IMR-90 (cell line): ENCODE data around the gene XPO4. TPM values are rescaled to one million over a fixed set of nuclear protein-coding genes. Genes with fewer than 3 reads are reported as not detected.

Experiments
- ATAC-seq: fragments of 200-7000 bp; cut with Tn5 transposase; 2 replicates; pipeline ENCODE4 v1.9.1; 2020; ENCODE audit warnings: low read depth, mild to moderate bottlenecking, moderate library complexity
- BruUV-seq: library from RNA; stranded (reverse); fragments of 400-500 nt; replicated peaks from 2 replicates; lab custom pipeline; 2021; lab: Mats Ljungman, UMichigan
- CTCF ChIA-PET: fragments of 300-600 bp; formaldehyde crosslinking; extraction: SDS; loops from one replicate; lab custom pipeline; 2021; ENCODE audit warnings: antibody characterized with exemption; lab: Yijun Ruan, JAX
- POLR2A ChIA-PET: fragments of 300-600 bp; sonication (Branson Sonifier 250); formaldehyde crosslinking; loops from one replicate; lab custom pipeline; 2022; ENCODE audit warnings: antibody characterized with exemption; ENCODE audit not compliant: unreplicated experiment; lab: Charles Lee
- DNase-seq: peaks from one replicate; pipeline ENCODE4 v3.0.0; 2013
- H2AFZ ChIP-seq: replicated peaks from 2 replicates; pipeline ENCODE3; 2013; ENCODE audit warnings: low read length, mild to moderate bottlenecking; ENCODE audit not compliant: poor library complexity
- H2AK5ac ChIP-seq: 2 replicates; pipeline ENCODE4 v1.6.1; 2013; ENCODE audit warnings: low read depth, low read length, inconsistent platforms
- H2AK9ac ChIP-seq: replicated peaks from 2 replicates; pipeline ENCODE3; 2013; ENCODE audit warnings: mild to moderate bottlenecking, low read depth, low read length, moderate library complexity; ENCODE audit not compliant: poor library complexity
- H2BK120ac ChIP-seq: 2 replicates; pipeline ENCODE4 v1.6.1; 2013; ENCODE audit warnings: low read depth, low read length, inconsistent platforms
- H2BK15ac ChIP-seq: 3 replicates; pipeline ENCODE4 v1.6.1; 2013; ENCODE audit warnings: low read depth, low read length, inconsistent platforms
- H2BK20ac ChIP-seq: 2 replicates; pipeline ENCODE4 v1.6.1; 2013; ENCODE audit warnings: low read depth, mild to moderate bottlenecking, inconsistent platforms, low read length, moderate library complexity
- H2BK5ac ChIP-seq: 2 replicates; pipeline ENCODE4 v1.6.1; 2013; ENCODE audit warnings: mild to moderate bottlenecking, low read depth, low read length, inconsistent platforms; ENCODE audit not compliant: poor library complexity, severe bottlenecking
- H3K14ac ChIP-seq: replicated peaks from 2 replicates; pipeline ENCODE4 v1.6.1; 2013; ENCODE audit warnings: low read depth, low read length, inconsistent platforms
- H3K18ac ChIP-seq: 2 replicates; pipeline ENCODE4 v1.6.1; 2013; ENCODE audit warnings: low read depth, low read length, control low read depth
- H3K23ac ChIP-seq: 2 replicates; pipeline ENCODE4 v1.6.1; 2013; ENCODE audit warnings: low read depth, low read length, inconsistent platforms
- H3K27ac ChIP-seq: 2 replicates; pipeline ENCODE4 v1.5.1; 2013; ENCODE audit warnings: mild to moderate bottlenecking, control low read depth, low read length; ENCODE audit not compliant: insufficient read depth
- H3K27me3 ChIP-seq: 2 replicates; pipeline ENCODE4 v1.6.1; 2013; ENCODE audit warnings: low read length; ENCODE audit not compliant: control insufficient read depth, insufficient read depth
- H3K36me3 ChIP-seq: 2 replicates; pipeline ENCODE4 v1.6.1; 2013; ENCODE audit warnings: low read length, mixed read lengths; ENCODE audit not compliant: control insufficient read depth, insufficient read depth
- H3K4ac ChIP-seq: 2 replicates; pipeline ENCODE4 v1.6.1; 2013; ENCODE audit warnings: low read depth, low read length, inconsistent platforms
- H3K4me1 ChIP-seq: 2 replicates; pipeline ENCODE4 v1.6.1; 2013; ENCODE audit warnings: low read length, mixed read lengths; ENCODE audit not compliant: control insufficient read depth, insufficient read depth
- H3K4me2 ChIP-seq: 2 replicates; pipeline ENCODE4 v1.6.1; 2013; ENCODE audit warnings: low read depth, mild to moderate bottlenecking, control low read depth, low read length, moderate library complexity
- H3K4me3 ChIP-seq: 2 replicates; pipeline ENCODE4 v1.5.1; 2013; ENCODE audit warnings: low read depth, mild to moderate bottlenecking, control low read depth, low read length, moderate library complexity; ENCODE audit not compliant: insufficient read depth
- H3K56ac ChIP-seq: 2 replicates; pipeline ENCODE4 v1.6.1; 2013; ENCODE audit warnings: low read length, inconsistent platforms; ENCODE audit not compliant: insufficient read depth; ENCODE audit errors: extremely low read depth
- H3K79me1 ChIP-seq, 2 experiments: 2 replicates each; pipeline ENCODE4 v1.6.1; 2013; ENCODE audit warnings: low read length in 2 of 2, inconsistent platforms in 1 of 2, low read depth in 1 of 2
- H3K9ac ChIP-seq: 2 replicates; pipeline ENCODE4 v1.6.1; 2013; ENCODE audit warnings: low read depth, low read length, control low read depth
- H3K9me1 ChIP-seq: 2 replicates; pipeline ENCODE4 v1.6.1; 2013; ENCODE audit warnings: low read length, inconsistent platforms; ENCODE audit not compliant: insufficient read depth
- H3K9me3 ChIP-seq: 2 replicates; pipeline ENCODE4 v1.6.1; 2013; ENCODE audit warnings: low read length; ENCODE audit not compliant: control insufficient read depth, insufficient read depth
- H4K20me1 ChIP-seq: 2 replicates; pipeline ENCODE4 v1.6.1; 2013; ENCODE audit warnings: low read length, inconsistent platforms; ENCODE audit not compliant: insufficient read depth
- H4K5ac ChIP-seq: 2 replicates; pipeline ENCODE4 v1.6.1; 2013; ENCODE audit warnings: mild to moderate bottlenecking, low read depth, low read length, control low read depth
- H4K8ac ChIP-seq, 2 experiments: 2 replicates each; pipeline ENCODE4 v1.6.1; 2013; ENCODE audit warnings: low read depth in 2 of 2, low read length in 2 of 2, control low read depth in 1 of 2, inconsistent platforms in 1 of 2
- H4K91ac ChIP-seq: 2 replicates; pipeline ENCODE4 v1.6.1; 2013; ENCODE audit warnings: low read depth, low read length, inconsistent platforms; ENCODE audit not compliant: insufficient read depth
- BHLHE40 ChIP-seq: fragments of 150-350 bp; IDR thresholded peaks from 2 replicates; pipeline ENCODE4 v1.6.1; 2016; ENCODE audit warnings: mild to moderate bottlenecking, low read depth, low read length
- CHD1 ChIP-seq: IDR thresholded peaks from 2 replicates; pipeline ENCODE4 v1.6.1; 2012; ENCODE audit warnings: low read depth, low read length, improper control_type of control experiment
- CTCF ChIP-seq: conservative IDR thresholded peaks from 2 replicates; pipeline ENCODE4 v1.5.1; 2012; ENCODE audit warnings: mild to moderate bottlenecking, low read depth, low read length, improper control_type of control experiment
- FOS ChIP-seq: fragments of 150-350 bp; IDR thresholded peaks from 2 replicates; pipeline ENCODE4 v1.6.1; 2016; ENCODE audit warnings: low read depth, low read length
- MAFK ChIP-seq: IDR thresholded peaks from 2 replicates; pipeline ENCODE4 v1.6.1; 2012; ENCODE audit warnings: low read depth, low read length, improper control_type of control experiment
- MAZ ChIP-seq: IDR thresholded peaks from 2 replicates; pipeline ENCODE4 v1.6.1; 2012; ENCODE audit warnings: low read depth, mild to moderate bottlenecking, low read length, improper control_type of control experiment, moderate library complexity, borderline replicate concordance
- MXI1 ChIP-seq: IDR thresholded peaks from 2 replicates; pipeline ENCODE4 v1.6.1; 2012; ENCODE audit warnings: low read depth, mild to moderate bottlenecking, low read length, moderate library complexity, borderline replicate concordance
- NFE2L2 ChIP-seq: fragments of 150-350 bp; IDR thresholded peaks from 2 replicates; pipeline ENCODE4 v1.6.1; 2016; ENCODE audit warnings: low read depth, mild to moderate bottlenecking, low read length
- RAD21 ChIP-seq: IDR thresholded peaks from 2 replicates; pipeline ENCODE4 v1.6.1; 2012; ENCODE audit warnings: low read length, improper control_type of control experiment
- WGBS, 2 experiments: methylation state at CpG; one replicate each; pipeline versions ENCODE4 v1.1.5 to v1.1.7; 2013; ENCODE audit warnings: missing lambda C conversion rate in 2 of 2; ENCODE audit not compliant: insufficient read length in 1 of 2; ENCODE audit errors: extremely low coverage in 2 of 2; 5-methylcytosine and 5-hydroxymethylcytosine counted together
- dilution Hi-C: fragments of 300-500 bp; cut with HindIII; formaldehyde crosslinking; loops from one replicate; pipeline ENCODE4 v1.14.3; 2018; ENCODE audit warnings: low sequenced_read_pairs; ENCODE audit not compliant: unreplicated experiment
- in situ Hi-C: fragments of 300-500 bp; cut with MboI; formaldehyde crosslinking; loops from 3 replicates; pipeline ENCODE4 v1.14.3; 2019; ENCODE audit warnings: low sequenced_read_pairs, inconsistent platforms, mixed read lengths
- intact Hi-C: fragments of 100-400 bp; cut with micrococcal nuclease; formaldehyde crosslinking; loops from 2 replicates; pipeline ENCODE4 v1.10.0; 2022
- polyA plus RNA-seq, 3 experiments: library from polyadenylated mRNA; depleted of rRNA; stranded (reverse); fragments of >200 nt; gene quantifications; 2 replicates each; pipeline ENCODE4 v1.2.3, GENCODE V29; 2012; ENCODE audit warnings: low replicate concordance in 1 of 3
- total RNA-seq: library from RNA; depleted of rRNA; stranded (reverse); fragments of >200 nt; gene quantifications from 2 replicates; pipeline ENCODE4 v1.2.3, GENCODE V29; 2012
- TF ChIP-seq, protein P1 (sequence below): fragments of 150-350 bp; IDR thresholded peaks from 2 replicates; pipeline ENCODE4 v1.6.1; 2017; ENCODE audit warnings: mild to moderate bottlenecking, antibody characterized with exemption, low read length, low read depth
- TF ChIP-seq, protein P2 (sequence below): fragments of 150-350 bp; IDR thresholded peaks from 2 replicates; pipeline ENCODE4 v1.6.1; 2016; ENCODE audit warnings: low read depth, mild to moderate bottlenecking, low read length, moderate library complexity, borderline replicate concordance

The XPO4 gene
- total and polyA plus RNA-seq, 2 of the 4 experiments (the other 2 are of a cell fraction): 5.0 to 21.1 TPM

GRCh38 chr13:20727856-20728255 is 174.7 kb downstream of the XPO4 start:
- Histone ChIP-seq H2AFZ (no peak overlapping the region), H3K9ac (no peak overlapping the region), H3K9me1 (no peaks in the 10 kb centered on the region), H3K4me2 (no peak overlapping the region), H4K5ac (no peak overlapping the region), H3K18ac (no peak overlapping the region), H4K91ac (no peak overlapping the region), H3K79me1 (no peaks in the 10 kb centered on the region), H4K8ac (no peak overlapping the region), H2AK5ac (no peak overlapping the region), H2BK120ac (no peak overlapping the region), H3K4ac (no peak overlapping the region), H3K27ac (no peak overlapping the region), H3K36me3 (peaks cover 4% of the 10 kb centered on the region; the same call in 1 of the 2 replicates), H2BK15ac (no peak overlapping the region), H2AK9ac (no peak overlapping the region), H2BK5ac (no peak overlapping the region), H3K4me1 (no peaks in the 10 kb centered on the region), H3K27me3 (no peaks in the 10 kb centered on the region), H3K56ac (no peak overlapping the region), H3K4me3 (no peak overlapping the region), H3K14ac (no peak overlapping the region), H3K9me3 (no peaks in the 10 kb centered on the region), H4K20me1 (no peaks in the 10 kb centered on the region), H3K23ac (no peak overlapping the region), H2BK20ac (no peak overlapping the region)
- TF ChIP-seq BHLHE40: no peak
- no peak for TF ChIP-seq CHD1
- no peak for TF ChIP-seq NFE2L2
- TF ChIP-seq MXI1: no peak
- no peak for TF ChIP-seq FOS
- TF ChIP-seq, protein P1, sequence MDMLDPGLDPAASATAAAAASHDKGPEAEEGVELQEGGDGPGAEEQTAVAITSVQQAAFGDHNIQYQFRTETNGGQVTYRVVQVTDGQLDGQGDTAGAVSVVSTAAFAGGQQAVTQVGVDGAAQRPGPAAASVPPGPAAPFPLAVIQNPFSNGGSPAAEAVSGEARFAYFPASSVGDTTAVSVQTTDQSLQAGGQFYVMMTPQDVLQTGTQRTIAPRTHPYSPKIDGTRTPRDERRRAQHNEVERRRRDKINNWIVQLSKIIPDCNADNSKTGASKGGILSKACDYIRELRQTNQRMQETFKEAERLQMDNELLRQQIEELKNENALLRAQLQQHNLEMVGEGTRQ: no peak
- TF ChIP-seq MAFK: no peak
- TF ChIP-seq, protein P2, sequence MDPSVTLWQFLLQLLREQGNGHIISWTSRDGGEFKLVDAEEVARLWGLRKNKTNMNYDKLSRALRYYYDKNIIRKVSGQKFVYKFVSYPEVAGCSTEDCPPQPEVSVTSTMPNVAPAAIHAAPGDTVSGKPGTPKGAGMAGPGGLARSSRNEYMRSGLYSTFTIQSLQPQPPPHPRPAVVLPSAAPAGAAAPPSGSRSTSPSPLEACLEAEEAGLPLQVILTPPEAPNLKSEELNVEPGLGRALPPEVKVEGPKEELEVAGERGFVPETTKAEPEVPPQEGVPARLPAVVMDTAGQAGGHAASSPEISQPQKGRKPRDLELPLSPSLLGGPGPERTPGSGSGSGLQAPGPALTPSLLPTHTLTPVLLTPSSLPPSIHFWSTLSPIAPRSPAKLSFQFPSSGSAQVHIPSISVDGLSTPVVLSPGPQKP: no peak
- no peak for TF ChIP-seq CTCF
- TF ChIP-seq MAZ: no peak
- no peak for TF ChIP-seq RAD21
- intact Hi-C loops: no loop called here
- ChIA-PET POLR2A (interaction anchor here (0.6 kb wide), 2 partner anchors 174 to 568 kb away, joined by 4 to 5 read pairs; no protein-coding TSS in a partner anchor), CTCF (no interaction called here)
- dilution Hi-C loops: no loop called here
- no TSS peak for BruUV-seq
- ATAC-seq: no peak
- in situ Hi-C loops: no loop called here
- DNase-seq: no peak
- WGBS, 2 experiments: no CpG with 5 or more reads among the region's 6 CpGs
